Psoas muscle (tissue), 8 donors: ENCODE measurements around the gene RPL35. TPM values are rescaled to one million over a fixed set of nuclear protein-coding genes. Genes with fewer than 3 reads are reported as not detected.
A peak's percentile ranks its signal among the peaks of the same experiment; 100 is the strongest.

ENCODE experiments used
- ATAC-seq, 4 donors: fragments of 200-7000 bp; cut with Tn5 transposase; one replicate each; pipeline ENCODE4 v1.9.1; 2020; ENCODE audit warnings: moderate library complexity in 3 of 4, mild to moderate bottlenecking in 2 of 4
- DNase-seq, 2 donors: peaks; one replicate each; pipeline ENCODE4 v3.0.0-alpha.2; 2020
- H3K27ac ChIP-seq: fragments of 200-600 bp; one replicate; pipeline ENCODE4 v1.8.0; 2022
- H3K27me3 ChIP-seq, 3 donors: fragments of 200-600 bp in 1 of 3; one replicate each; pipeline versions ENCODE4 v1.6.1 to v1.8.0; 2013 to 2022; ENCODE audit warnings: low read length in 2 of 3, mild to moderate bottlenecking in 2 of 3, moderate library complexity in 1 of 3; ENCODE audit not compliant: insufficient read depth in 3 of 3
- H3K36me3 ChIP-seq, 2 donors: fragments of 200-600 bp in 1 of 2; one replicate each; pipeline versions ENCODE4 v1.6.1 to v1.8.0; 2013 to 2022; ENCODE audit warnings: low read depth in 1 of 2, mild to moderate bottlenecking in 1 of 2, moderate library complexity in 1 of 2; ENCODE audit not compliant: insufficient read depth in 1 of 2
- H3K4me1 ChIP-seq: fragments of 200-600 bp; one replicate; pipeline ENCODE4 v1.8.0; 2022
- H3K4me3 ChIP-seq: fragments of 200-600 bp; one replicate; pipeline ENCODE4 v1.8.0; 2022; ENCODE audit warnings: mild to moderate bottlenecking
- H3K9me3 ChIP-seq: fragments of 200-600 bp; one replicate; pipeline ENCODE4 v1.8.0; 2022
- CTCF ChIP-seq: fragments of 200-600 bp; IDR thresholded peaks from one replicate; pipeline ENCODE4 v1.8.0; 2022; ENCODE audit warnings: antibody characterized with exemption
- WGBS, 3 donors: extraction: QIAGEN DNeasy Blood & Tissue Kit; methylation state at CpG; one replicate each; pipeline versions ENCODE4 v1.1.6 to v1.1.7; 2013; 5-methylcytosine and 5-hydroxymethylcytosine counted together
- intact Hi-C, 2 donors: fragments of 100-400 bp; cut with DNase I; formaldehyde crosslinking; loops; one replicate each; pipeline versions ENCODE4 v1.11.0 to v1.14.2; 2022
- polyA plus RNA-seq, 3 donors: library from polyadenylated mRNA; stranded (reverse); fragments of 200-250 nt; gene quantifications; one replicate each; pipeline ENCODE4 v1.2.3, GENCODE V29; 2013
- total RNA-seq, 4 donors: library from RNA; stranded (reverse); fragmentation: NEBNext Ultra II Directional in 2 of 4; extraction: Animal tissue kit (Norgen Biotek cat#: 25700) in 2 of 4; gene quantifications; one replicate each; pipeline versions ENCODE4 v1.2.1 to v1.2.4, GENCODE V29; 2021 to 2023
- donor health status: healthy with polysubstance abuse.
- donor health status: DM: no; HTN: no; CAD: no; lungs with moderate emphysema.
- donor health status: Bipolar disorder and iron deficiency.
- donor health status: healthy.
- donor health status: DM: yes; HTN: yes; CAD: no.
- donor health status: DM: no; HTN: no; CAD: no.
- donor health status: DM: no; HTN: no; CAD: no.
- donor health status: DM: yes; HTN: yes; CAD: no.

RPL35 gene
- total and polyA plus RNA-seq, 7 donors = 994 to 4,666 (median 1,307) TPM

GRCh38 chr9:124835026-124835557 lies 26.7 kb downstream of the RPL35 start:
- H3K27me3 ChIP-seq = no peaks in the 10 kb centered on the region
- TF ChIP-seq CTCF = no peak
- no peaks in the 10 kb centered on the region for H3K9me3 ChIP-seq
- peak overlapping the region; percentile 9 for H3K27ac ChIP-seq
- ATAC-seq (peak in 2 of 4 donors; percentile 17 to 23), DNase-seq (peak; percentile 51 to 80)
- intact Hi-C loops = no loop called here
- H3K4me1 ChIP-seq = peaks cover 30% of the 10 kb centered on the region
- no peaks in the 10 kb centered on the region for H3K36me3 ChIP-seq
- H3K4me3 ChIP-seq = no peak overlapping the region
- WGBS, 3 donors = 40 to 46% (median 43%) methylated on average over 11 to 13 of the region's 13 CpGs

- intact Hi-C loops = no loop called here
- ATAC-seq = peak in 3 of 4 donors; percentile 13 to 36 (median 23)
Observed at GRCh38 chr9:124834591-124834990, 27.2 kb downstream of the RPL35 start.

GRCh38 chr9:124831642-124832364 lies 30.0 kb downstream of the RPL35 start:
- ATAC-seq = peak; percentile 79 to 91 (median 88)
- WGBS, 3 donors = 39 to 46% (median 41%) methylated on average over 9 of the region's 9 CpGs
- Histone ChIP-seq H3K4me3 (no peak overlapping the region), H3K4me1 (peaks cover 27% of the 10 kb centered on the region), H3K9me3 (no peaks in the 10 kb centered on the region), H3K36me3 (no peaks in the 10 kb centered on the region), H3K27ac (peak overlapping the region; percentile 73), H3K27me3 (no peaks in the 10 kb centered on the region)
- no peak for TF ChIP-seq CTCF
- peak; percentile 70 to 83 for DNase-seq
- intact Hi-C loops = no loop called here

More at GRCh38 chr9:124834591-124834990, 27.2 kb downstream of the RPL35 start:
- H3K4me1 ChIP-seq = peaks cover 27% of the 10 kb centered on the region
- H3K36me3 ChIP-seq = no peaks in the 10 kb centered on the region
- H3K27ac ChIP-seq = peak overlapping the region; percentile 9
- DNase-seq = no peak
- WGBS, 3 donors = 70 to 82% (median 72%) methylated on average over 7 of the region's 7 CpGs
- H3K9me3 ChIP-seq = no peaks in the 10 kb centered on the region
- no peak for TF ChIP-seq CTCF
- no peak overlapping the region for H3K4me3 ChIP-seq
- no peaks in the 10 kb centered on the region for H3K27me3 ChIP-seq

DNA sequence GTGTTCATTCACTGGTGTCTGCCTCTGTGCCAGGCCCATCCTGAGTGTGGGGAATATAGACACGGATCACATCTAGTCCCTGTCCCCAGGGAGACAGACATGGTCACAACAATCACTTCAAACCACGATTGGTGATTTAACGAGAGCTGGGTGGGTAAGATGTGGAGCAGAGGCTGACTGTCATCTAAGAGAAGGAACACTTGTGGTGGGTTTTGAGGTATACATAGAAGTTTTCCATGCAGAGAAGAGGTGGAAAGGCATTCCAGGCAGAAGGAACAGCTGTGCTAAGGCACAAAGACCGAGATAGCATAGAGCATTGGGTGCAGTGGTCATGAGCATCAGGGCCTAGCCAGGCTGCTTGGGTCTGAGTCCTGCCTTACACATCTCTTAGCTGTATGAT lies 31.2 kb downstream of the RPL35 start:
- no peaks in the 10 kb centered on the region for H3K27me3 ChIP-seq
- 72 to 73% (median 73%) methylated on average over 4 of the region's 4 CpGs for WGBS, 3 donors
- ATAC-seq = no peak
- TF ChIP-seq CTCF = no peak
- intact Hi-C loops = no loop called here
- no peaks in the 10 kb centered on the region for H3K9me3 ChIP-seq
- no peak overlapping the region for H3K4me3 ChIP-seq
- H3K36me3 ChIP-seq = no peaks in the 10 kb centered on the region
- H3K27ac ChIP-seq = no peak overlapping the region
- H3K4me1 ChIP-seq = peaks cover 26% of the 10 kb centered on the region
- no peak for DNase-seq
